T-helper 9 cell (primary cell): ENCODE data around the gene KIF5B.
A peak's percentile ranks its signal among the peaks of the same experiment; 100 is the strongest.
"Not testable (repeated sequence)": the region's sequence is repeated elsewhere in the genome, so short reads cannot be mapped to it uniquely, and the experiment has no call there.

Source experiments
- DNase-seq: peaks from one replicate; pipeline ENCODE4 v3.0.0-alpha.2; 2020

The KIF5B gene

DNA sequence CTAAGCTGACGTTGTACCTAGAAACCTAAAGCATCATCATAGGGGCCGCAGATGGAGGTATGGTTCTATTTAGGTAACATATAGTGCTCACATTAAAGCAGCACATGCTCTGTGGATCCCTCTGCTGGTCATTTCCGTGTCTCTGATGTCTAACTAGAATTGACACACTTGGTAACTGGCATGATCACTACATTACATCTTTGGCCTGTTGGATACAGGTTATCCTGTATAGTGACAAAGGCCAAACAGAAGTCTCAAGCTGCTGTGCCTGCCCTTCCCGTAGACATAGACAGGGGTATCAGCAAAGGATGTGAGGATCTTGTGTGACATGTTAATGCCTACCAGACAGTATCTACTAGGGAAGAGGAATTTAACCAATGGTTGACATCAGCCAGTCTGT, 51.2 kb downstream of the KIF5B start:
- peak; percentile 11 for DNase-seq

DNA sequence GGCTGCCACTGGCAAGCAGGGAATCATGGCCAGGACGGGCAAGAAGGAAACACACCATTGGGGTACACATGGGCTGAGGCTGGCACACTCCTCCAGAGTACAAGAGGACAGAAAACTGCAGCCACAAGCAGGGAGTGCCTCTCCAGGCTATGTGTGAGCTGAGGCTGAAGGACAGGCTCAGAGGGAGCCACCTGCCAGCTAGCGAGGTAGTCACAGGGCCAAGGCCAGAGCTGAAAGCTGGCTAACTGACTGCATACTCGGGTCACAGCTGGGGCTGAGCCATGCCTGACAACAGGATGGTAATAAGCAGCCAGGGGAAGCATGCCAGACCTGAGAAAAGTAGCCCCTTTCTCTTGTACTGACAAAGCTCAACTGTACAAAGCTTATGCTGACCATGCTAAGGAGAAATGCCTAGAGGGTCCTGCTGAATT, 52.0 kb downstream of the KIF5B start:
- no peak for DNase-seq

DNA sequence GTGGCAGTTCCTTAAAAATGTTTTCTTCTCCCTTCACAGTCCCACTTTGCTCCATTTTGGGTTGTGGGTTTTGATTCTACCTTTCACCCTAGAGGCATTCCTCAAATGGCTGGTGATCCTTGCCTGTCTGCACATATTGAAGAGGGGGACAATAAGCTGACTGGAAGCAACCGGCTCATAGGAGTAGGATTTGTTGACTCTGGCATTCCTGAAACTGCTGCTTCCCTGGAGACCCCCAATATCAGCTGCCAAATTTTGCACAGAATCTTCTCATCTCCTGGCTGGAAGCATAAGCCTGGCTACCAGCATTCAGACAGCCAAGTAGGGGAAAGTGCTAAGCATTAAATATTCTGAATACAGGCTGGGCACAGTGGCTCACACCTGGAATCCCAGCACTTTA, 53.7 kb downstream of the KIF5B start:
- no peak for DNase-seq

DNA sequence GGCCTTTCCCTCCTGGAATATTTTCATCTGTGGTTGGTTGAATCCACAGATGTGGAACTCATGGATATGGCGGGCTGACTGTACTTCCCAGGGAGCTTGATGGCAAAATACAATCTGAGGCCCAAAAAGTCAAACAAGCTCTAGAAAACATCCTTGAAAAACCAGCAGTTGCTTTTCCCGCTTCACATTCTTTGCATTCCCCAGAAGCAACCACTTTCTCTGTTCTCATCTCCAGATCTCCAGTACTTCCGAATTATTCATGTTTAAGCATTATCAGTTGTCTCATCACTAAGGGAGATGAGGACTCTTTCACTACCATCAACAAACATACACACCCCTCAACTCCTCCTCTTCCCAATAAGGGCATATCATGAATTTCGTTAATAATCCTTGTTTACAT, 55.3 kb downstream of the KIF5B start:
- DNase-seq, result no peak

DNA sequence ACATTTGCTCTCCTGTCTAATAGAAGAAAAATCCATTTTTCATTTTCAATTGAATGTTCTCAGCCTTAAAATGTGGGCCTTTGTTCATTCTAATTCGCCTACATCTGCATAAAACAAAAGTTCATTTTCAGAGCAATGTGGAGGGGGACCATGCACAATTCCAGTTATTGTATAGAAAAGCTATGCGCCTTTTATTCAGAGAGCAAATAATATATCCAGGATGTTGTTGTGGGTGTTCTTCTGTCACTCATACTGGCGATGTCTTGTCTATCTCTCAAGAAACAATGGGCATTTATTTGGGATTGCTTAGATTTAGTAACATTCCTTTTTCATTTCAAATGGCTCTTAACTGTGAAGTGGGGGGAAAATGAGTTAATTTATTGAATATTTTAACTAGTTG, 56.4 kb downstream of the KIF5B start:
- DNase-seq, result no peak

DNA sequence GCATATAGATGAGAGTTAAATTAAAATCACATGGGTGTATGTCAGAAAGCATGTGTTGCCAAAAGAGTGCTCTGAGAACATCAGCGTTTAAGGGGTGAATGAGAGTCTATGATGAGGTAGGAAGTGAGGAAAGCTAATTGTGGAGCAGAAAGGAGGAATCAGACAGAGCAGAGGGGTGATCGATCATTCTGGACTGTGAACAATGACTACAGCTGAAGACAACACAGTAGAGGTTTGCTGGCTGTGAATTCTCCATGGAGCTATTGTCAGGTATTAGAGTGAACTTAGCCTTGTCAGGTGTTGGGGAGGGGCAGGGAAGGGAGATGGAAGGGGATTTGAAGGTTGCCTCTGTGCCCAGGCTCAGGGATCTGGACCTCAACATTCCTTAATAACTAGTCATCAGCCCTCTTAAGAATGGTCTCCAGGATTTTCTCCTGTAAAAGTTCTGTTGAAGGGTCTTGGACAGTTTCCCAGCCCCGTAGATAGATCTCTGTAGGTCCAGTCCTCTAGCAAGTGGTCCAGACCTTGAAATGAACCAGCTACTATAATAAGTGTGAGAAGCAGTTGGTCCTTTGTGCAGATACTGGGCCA, 57.1 kb downstream of the KIF5B start:
- DNase-seq, result no peak

DNA sequence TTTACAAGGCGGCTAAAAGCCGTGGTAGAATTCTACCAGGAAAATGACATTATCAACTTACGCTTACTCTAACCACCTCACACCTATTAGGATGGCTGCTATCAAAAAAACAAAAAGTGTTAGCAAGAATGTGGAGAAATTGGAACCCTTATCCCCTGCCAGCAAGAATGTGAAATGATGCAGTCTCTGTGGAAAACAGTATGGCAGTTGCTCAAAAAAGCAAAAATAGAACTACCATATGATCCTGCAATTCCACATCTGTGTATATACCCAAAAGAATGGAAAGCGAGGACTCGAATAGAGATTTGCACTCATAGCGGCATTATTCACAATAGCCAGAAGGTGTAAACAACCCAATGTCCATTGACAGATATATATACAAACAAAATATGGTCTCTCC, 61.3 kb downstream of the KIF5B start:
- DNase-seq, result no peak

DNA sequence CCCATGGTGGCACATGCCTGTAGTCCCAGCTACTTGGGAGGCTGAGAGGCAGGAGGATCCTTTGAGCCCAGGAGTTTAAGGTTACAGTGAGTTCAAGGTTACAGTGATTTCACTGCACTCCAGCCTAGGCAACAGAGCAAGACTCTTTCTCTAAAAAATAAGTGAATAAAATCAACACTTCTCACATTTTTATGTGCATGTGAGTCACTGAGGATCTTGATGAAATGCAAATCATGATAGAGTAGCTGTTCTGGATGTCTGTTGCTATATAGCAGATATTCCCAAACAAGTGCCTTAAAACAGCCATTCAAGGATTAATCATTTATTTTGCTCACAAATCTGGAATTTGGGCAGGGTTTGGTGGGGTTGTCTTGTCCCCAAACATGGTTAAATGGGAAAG, 65.3 kb downstream of the KIF5B start:
- no peak for DNase-seq

DNA sequence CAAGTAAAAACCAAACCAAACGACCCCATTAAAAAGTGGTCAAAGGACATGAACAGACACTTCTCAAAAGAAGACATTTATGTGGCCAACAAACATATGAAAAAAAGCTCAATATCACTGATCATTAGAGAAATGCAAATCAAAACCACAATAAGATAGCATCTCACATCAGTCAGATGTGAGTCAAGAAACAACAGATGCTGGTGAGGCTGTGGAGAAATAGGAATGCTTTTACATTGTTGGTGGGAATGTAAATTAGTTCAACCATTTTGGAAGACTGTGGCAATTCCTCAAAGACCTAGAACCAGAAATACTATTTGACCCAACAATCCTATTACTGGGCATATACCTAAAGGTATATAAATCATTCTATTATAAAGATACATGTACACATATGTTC, 68.4 kb downstream of the KIF5B start:
- DNase-seq, result not testable (repeated sequence)

DNA sequence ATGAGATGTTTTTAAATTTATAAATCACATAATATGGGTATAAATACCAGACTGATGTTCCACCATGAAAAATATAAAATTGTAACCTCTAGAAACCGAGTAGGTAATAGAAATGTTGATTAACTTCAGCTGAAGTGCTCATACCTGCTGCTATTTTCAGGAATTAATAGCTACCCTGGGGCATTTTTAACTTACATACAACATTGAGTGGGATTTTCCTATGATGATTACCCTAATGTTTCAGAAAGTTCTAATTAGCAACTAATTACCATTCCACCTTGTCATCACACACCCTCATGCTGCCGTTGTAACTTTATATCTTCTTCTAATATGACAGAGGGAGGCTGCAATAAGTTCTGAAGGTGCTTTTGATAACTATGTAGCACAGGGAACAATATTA, 74.1 kb downstream of the KIF5B start:
- DNase-seq, result no peak

DNA sequence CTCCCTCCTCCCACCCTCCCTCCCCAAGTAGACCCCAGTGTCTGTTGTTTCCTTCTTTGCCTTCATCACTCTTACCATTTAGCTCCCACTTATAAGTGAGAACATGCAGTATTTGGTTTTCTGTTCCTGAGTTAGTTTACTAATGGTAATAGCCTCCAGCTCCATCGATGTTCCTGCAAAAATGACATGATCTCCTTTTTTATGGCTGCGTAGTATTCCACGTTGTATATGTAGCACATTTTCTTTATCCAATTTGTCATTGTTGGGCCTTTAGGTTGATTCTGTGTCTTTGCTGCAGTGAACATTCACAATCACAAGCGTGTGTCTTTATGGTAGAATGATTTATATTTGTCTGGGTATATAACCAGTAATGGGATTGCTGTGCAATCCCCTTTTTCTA, 75.8 kb downstream of the KIF5B start:
- DNase-seq, result no peak

DNA sequence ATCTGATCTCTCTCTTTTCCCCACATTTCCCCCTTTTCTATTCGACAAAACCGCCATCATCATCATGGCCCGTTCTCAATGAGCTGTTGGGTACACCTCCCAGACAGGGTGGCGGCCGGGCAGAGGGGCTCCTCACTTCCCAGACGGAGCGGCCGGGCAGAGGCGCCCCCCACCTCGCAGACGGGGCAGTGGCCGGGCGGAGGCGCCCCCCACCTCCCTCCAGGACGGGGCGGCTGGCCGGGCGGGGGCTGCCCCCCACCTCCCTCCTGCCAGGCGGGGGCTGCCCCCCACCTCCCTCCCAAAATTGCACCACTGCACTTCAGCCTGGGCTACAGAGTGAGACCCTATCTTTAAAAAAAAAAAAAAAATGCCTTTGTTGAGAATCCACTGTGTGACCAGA, 77.2 kb downstream of the KIF5B start:
- DNase-seq, result not testable (repeated sequence)

DNA sequence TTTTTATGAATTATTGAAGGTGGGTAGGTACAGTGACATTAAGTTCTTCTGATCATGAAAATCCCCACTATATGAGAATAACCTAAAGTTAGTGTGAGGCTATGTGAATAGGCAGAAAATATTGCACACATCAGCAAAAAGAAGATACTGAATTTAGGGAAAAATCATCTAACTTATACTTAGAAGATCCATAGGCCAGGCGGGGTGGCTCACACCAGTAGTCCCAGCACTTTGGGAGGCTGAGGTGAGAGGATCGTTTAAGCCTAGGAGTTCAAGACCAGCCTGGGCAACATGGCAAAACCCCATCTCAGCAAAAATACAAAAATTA, 78.1 kb downstream of the KIF5B start:
- no peak for DNase-seq

DNA sequence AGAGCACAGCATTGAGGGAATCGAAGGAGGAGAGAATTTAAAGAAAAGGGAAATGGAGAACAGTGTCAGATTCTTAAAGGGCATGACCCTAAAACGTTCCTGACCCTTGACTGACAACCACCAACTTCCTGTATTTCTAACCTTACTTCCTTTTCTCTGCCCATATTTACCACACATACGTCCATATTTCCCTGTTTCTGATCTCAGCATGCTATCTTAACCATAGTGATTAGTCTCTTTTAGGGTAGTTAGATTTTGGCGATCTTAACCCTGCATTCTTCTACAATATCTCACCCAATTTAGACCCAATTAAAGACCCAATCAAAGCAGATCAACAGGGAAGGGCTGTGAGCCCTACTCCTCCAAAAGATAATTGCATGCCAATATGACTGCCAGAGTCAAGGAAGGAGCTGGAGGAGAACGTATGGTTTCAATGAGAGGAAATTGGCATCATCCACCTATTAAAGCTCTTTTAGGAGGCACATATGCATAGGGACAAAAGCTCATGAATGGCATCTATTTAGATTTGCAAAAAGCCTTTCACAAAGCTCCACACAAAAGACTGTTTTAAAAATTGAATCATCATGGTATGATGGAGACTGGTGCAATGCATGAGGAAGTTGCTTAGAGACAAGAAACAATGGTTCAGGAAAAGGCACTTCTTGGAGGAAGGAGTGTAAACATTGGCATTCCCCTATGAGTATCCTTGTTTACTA, 78.6 kb downstream of the KIF5B start:
- DNase-seq, result no peak

DNA sequence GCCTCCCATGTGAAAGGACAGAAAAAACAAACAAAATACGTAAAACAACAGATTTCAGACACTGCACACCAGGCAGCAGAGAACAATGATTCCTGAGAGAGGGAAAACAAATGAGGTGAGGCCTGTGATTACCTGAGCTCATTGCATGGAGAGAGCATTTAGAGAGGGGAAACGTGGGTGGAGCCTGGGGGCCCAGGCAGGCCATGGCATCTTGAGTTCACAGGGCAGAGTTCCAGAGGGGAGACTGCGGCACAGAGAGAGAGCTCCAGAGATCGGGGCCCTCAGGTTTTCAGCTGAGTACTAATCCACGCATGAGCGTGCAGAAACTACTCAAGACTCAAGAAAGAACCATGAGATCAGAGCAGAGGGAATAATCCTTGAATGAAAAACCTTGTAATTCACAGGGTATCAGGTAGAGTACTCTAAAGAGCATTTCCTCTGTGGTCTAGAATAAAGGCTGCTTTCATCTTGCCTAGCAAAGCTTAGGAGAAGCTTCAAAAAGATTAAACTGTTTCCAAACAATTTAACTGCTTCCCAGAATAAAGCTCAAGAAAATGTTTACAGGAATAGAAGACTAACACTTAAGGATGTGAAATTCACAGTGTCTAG, 81.0 kb downstream of the KIF5B start:
- DNase-seq, result no peak

DNA sequence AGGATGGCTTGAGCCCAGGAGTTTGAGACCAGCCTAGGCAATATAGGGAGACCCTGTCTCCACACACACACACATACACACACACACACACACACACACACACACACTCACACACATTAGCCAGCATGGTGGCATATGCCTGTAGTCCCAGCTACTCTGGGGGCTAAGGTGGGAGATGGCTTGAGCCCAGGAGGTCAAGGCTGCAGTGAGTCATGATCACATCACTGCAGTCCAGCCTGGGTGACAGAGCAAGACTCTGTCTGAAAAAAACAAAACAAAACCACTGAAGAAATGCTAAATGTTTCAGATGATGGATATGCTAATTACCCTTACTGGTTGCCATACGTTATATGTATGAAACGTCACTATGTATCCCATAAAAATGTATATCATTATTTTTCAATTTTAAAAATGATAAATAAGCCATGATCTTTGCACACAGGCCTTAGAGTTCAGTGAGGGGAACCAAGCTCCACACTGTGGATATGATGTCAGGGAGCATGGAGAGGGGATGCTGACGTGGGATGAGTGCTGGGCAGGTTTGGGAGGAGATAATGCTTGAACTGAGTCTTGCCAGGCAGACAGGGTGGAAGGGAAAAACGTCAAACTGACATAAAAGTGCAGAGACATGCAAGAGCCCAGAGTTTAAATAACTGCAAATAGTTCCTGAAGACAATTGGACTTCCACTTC, 81.6 kb downstream of the KIF5B start:
- DNase-seq, result no peak

DNA sequence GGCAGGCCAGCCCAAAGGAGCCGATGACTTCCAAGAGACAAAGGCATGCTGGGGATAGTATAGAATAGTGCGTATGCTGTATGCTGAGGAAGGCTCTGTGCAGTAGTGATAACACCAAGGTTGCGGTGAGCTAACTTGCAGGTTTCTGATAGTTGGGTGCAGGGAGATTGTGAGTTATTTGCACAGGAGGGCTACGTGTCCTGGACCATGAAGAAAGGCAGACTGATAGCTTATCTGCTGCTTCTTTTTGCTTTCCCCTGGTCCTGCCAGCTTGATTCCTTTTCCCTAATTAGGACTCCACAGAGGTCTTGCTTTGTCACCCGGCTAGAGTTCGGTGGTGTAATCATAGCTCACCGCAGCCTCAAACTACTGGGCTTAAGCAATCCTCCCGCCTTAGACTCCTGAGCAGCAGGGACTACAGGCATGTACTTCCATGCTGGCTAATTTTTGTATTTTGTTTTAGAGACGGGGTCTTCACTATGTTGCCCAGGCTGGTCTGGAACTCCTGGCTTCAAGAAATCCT, 83.6 kb downstream of the KIF5B start:
- no peak for DNase-seq

DNA sequence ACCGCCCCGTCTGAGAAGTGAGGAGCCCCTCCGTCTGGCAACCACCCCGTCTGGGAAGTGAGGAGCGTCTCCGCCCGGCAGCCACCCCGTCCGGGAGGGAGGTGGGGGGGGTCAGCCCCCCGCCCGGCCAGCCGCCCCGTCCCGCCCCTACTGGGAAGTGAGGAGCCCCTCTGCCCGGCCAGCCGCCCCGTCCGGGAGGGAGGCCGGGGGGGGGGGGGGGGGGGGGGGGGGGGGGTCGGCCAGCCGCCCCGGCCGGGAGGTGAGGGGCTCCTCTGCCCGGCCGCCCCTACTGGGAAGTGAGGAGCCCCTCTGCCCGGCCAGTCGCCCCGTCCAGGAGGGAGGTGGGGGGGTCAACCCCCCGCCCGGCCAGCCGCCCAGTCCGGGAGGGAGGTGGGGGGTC, 86.4 kb downstream of the KIF5B start:
- DNase-seq, result not testable (repeated sequence)

DNA sequence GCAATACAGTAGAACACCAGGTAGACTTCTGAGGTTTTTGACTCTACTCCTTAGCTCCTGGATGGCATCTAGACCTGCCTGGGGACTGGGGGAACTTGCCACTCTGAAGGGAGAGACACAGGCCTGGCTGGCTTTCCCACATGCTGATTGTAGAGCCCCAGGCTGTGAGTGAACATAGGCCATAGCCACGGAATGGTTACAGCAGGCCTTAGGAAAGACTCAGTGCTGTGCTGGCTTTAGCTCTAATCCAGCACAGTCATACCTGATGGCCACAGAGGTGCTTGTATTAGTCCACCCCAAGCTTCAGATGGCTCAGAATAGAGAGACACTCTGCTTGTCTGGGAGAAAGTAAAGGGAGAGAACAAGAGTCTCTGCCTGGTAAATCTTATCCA, 92.6 kb downstream of the KIF5B start:
- DNase-seq, result no peak

DNA sequence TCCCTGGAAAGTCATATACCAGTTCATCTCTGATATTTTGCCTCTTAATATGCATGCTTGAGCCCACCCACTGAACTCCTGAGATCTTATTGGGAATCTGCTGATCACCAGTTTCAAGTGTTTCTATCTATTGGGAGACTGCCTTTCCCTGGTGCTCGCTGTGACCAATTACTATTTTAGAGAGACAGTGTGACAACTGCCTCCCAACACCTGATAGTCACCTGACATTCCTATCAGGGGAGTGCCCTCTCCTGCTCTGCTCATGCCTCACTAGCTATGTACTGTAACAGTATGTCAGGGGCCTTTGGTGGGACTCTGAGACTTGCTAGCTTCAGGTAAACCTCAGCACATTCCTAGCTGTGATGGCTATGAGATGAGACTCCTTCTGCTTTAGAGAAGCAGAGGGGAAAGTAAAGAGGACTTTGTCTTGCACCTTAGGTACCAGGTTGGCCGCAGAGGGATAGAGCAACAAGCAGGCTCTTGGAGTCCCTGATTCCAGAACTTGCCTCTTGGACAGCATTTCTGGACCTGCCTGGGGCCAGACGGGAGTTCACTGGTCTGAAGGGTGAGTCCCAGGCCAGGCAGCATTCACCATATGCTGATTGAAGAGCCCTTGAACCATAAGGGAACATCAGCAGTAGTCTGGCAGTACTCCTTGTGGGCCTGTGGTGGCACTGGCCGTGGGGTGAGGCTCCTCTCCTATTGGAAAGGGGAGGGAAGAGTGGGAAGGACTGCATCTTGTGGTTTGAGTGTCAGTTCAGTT, 93.2 kb downstream of the KIF5B start:
- DNase-seq, result no peak

DNA sequence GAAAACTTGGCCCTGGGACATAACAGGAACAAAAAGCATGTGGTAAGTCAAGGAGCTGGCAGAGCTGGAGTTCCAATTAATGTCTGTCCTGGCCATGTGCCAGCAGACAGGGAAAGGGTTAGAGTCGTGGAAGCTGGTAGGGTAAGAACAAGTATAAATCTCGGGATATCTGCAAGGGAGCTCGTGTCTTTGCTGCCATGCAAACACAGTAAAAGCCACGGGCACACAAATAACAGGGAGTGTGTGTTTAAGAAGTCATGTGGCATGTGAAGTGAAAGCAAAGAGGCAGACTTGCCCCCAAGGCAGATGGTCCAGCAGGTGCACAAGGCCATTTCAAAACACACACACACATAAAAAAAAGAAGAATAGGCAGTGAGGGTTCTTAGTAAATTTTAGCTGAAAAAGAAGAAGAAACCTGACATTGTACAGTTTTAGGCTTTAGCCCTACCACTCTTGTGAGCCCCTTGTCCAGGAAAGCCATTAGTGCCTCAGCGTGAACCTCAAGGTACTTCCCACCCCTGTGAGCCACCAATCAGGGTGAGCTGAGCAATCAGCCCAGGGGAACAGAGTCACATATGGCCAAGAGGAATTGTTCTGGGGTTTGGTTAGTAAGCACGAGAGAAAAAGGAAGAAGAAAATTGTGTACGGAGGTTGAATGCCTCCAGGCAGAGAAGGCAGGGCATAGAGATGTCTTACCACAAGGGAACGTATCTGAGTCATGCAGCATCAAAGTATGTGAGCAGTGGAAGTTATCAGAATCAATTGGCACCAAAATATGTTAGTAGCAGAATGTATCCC, 94.7 kb downstream of the KIF5B start:
- DNase-seq, result no peak
